Smooth muscle cell (in vitro differentiated cells): ENCODE data around the gene MICAL3. TPM values are rescaled to one million over a fixed set of nuclear protein-coding genes. Genes with fewer than 3 reads are reported as not detected.

Experiments used
- DNase-seq: peaks from one replicate; lab custom pipeline; 2025; ENCODE audit not compliant: unreplicated experiment; lab: John Stamatoyannopoulos, UW
- H2AFZ ChIP-seq: fragments of 200-600 bp; sonication (generic); 2 replicates; pipeline ENCODE4 v1.6.0; 2016; ENCODE audit warnings: antibody characterized with exemption, low read depth, mild to moderate bottlenecking
- H3F3A ChIP-seq: fragments of 200-600 bp; sonication (generic); 2 replicates; pipeline ENCODE4 v1.6.0; 2017; ENCODE audit warnings: antibody characterized with exemption, low read depth
- H3K27ac ChIP-seq: fragments of 200-600 bp; sonication (generic); 2 replicates; pipeline ENCODE4 v1.5.1; 2016; ENCODE audit warnings: low read depth, mild to moderate bottlenecking
- H3K27me3 ChIP-seq: fragments of 200-600 bp; sonication (generic); 2 replicates; pipeline ENCODE4 v1.6.1; 2016; ENCODE audit warnings: low read depth, mild to moderate bottlenecking
- H3K36me3 ChIP-seq: fragments of 200-600 bp; sonication (generic); 2 replicates; pipeline ENCODE4 v1.5.1; 2016; ENCODE audit warnings: low read depth
- H3K4me1 ChIP-seq: fragments of 200-600 bp; sonication (generic); 2 replicates; pipeline ENCODE4 v1.5.1; 2016; ENCODE audit warnings: low read depth
- H3K4me2 ChIP-seq: fragments of 200-600 bp; sonication (generic); 2 replicates; pipeline ENCODE4 v1.6.0; 2016; ENCODE audit warnings: mild to moderate bottlenecking
- H3K4me3 ChIP-seq: fragments of 200-600 bp; sonication (generic); 2 replicates; pipeline ENCODE4 v1.5.1; 2016; ENCODE audit warnings: mild to moderate bottlenecking
- H3K79me2 ChIP-seq: fragments of 200-600 bp; sonication (generic); 2 replicates; pipeline ENCODE4 v1.6.0; 2016; ENCODE audit warnings: low read depth, mild to moderate bottlenecking
- H3K9ac ChIP-seq: fragments of 200-600 bp; sonication (generic); 2 replicates; pipeline ENCODE4 v1.6.0; 2016; ENCODE audit warnings: low read depth
- H3K9me3 ChIP-seq: fragments of 200-600 bp; sonication (generic); replicated peaks from 2 replicates; pipeline ENCODE4 v1.5.1; 2016; ENCODE audit warnings: low read depth
- H4K20me1 ChIP-seq: fragments of 200-600 bp; sonication (generic); 2 replicates; pipeline ENCODE4 v1.6.0; 2016; ENCODE audit warnings: low read depth
- WGBS: methylation state at CpG from one replicate; pipeline ENCODE4 v1.1.7; 2016; ENCODE audit warnings: low lambda C conversion rate; 5-methylcytosine and 5-hydroxymethylcytosine counted together
- polyA plus RNA-seq: library from polyadenylated mRNA; unstranded; fragments of >200 nt; fragmentation: Nextera tagmentation; extraction: Ambion mirVana; gene quantifications from 2 replicates; pipeline ENCODE4 v1.2.1, GENCODE V29; 2016
- total RNA-seq: library from RNA; depleted of rRNA; stranded (reverse); fragments of >200 nt; gene quantifications from 2 replicates; pipeline ENCODE4 v1.2.3, GENCODE V29; 2014
- TF ChIP-seq, protein P1 (sequence below): fragments of 200-600 bp; sonication (generic); IDR thresholded peaks from 2 replicates; pipeline ENCODE4 v1.5.1; 2017; ENCODE audit warnings: borderline replicate concordance, mild to moderate bottlenecking, antibody characterized with exemption; ENCODE audit not compliant: insufficient read depth, poor library complexity, severe bottlenecking

Gene MICAL3
- total and polyA plus RNA-seq, 2 experiments from 2014 or later: 3.1 to 28.6 TPM

DNA sequence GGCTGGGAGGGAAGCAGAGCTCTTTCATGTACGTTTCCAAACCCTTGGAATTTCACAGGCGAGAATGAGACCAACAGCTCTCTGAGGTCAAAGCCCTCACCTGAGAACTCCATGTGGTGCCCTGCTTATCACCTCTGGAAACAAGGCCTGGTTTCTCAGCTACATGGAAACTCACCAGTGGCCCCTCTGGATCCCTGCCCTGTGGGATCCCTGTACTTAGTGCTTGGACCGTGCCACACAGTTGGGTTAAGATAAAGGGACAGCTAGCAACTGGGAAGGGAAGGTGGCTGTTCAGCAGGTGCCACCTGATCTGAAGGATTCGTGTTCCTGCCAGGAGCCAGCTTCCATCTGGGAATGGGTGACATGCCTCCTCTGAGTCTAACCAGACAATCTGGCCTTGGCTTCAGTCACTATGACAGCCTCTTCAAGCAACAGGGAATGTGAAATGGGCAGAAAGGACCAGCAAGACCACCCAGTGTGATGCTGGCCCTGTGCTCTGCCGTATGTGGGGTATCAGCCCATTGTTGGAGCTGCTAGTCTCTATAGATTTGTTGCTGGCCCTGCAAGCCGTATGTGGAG lies 195.8 kb downstream of the MICAL3 start:
- no peaks in the 10 kb centered on the region for H3K27me3 ChIP-seq
- no peak overlapping the region for H3K4me3 ChIP-seq
- H3K9me3 ChIP-seq: no peaks in the 10 kb centered on the region
- TF ChIP-seq, protein P1, sequence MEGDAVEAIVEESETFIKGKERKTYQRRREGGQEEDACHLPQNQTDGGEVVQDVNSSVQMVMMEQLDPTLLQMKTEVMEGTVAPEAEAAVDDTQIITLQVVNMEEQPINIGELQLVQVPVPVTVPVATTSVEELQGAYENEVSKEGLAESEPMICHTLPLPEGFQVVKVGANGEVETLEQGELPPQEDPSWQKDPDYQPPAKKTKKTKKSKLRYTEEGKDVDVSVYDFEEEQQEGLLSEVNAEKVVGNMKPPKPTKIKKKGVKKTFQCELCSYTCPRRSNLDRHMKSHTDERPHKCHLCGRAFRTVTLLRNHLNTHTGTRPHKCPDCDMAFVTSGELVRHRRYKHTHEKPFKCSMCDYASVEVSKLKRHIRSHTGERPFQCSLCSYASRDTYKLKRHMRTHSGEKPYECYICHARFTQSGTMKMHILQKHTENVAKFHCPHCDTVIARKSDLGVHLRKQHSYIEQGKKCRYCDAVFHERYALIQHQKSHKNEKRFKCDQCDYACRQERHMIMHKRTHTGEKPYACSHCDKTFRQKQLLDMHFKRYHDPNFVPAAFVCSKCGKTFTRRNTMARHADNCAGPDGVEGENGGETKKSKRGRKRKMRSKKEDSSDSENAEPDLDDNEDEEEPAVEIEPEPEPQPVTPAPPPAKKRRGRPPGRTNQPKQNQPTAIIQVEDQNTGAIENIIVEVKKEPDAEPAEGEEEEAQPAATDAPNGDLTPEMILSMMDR: no peak
- 98% methylated on average over 6 of the region's 6 CpGs for WGBS
- no peaks in the 10 kb centered on the region for H3K79me2 ChIP-seq
- DNase-seq: no peak
- no peak overlapping the region for H3K27ac ChIP-seq
- no peak overlapping the region for H2AFZ ChIP-seq
- H4K20me1 ChIP-seq: no peaks in the 10 kb centered on the region
- no peak overlapping the region for H3K4me2 ChIP-seq
- no peaks in the 10 kb centered on the region for H3K4me1 ChIP-seq
- H3F3A ChIP-seq: no peaks in the 10 kb centered on the region
- no peak overlapping the region for H3K9ac ChIP-seq
- H3K36me3 ChIP-seq: no peaks in the 10 kb centered on the region

DNA sequence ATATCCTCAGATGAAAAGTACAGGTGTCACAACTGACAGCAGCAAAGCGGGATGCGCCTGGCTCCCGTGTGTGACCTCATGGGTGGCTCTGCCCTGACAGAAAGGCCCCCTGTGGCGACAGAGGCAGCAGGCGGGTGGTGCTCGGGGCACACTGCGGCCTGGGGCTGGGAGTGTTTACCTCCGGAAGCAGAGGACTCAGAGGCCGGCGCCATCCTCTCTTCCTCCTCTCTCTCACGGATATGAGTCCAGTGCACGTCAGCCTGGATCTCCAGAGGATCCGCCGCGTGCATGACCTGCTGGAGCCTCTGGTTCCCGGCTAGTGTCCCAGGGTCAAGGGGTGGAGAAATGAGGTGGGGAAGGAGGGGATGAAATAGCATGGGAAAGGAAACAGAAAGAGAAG lies 196.9 kb downstream of the MICAL3 start:
- no peaks in the 10 kb centered on the region for H3F3A ChIP-seq
- H3K4me1 ChIP-seq: no peaks in the 10 kb centered on the region
- H3K4me3 ChIP-seq: no peak overlapping the region
- no peak overlapping the region for H3K27ac ChIP-seq
- TF ChIP-seq, protein P1: no peak
- H2AFZ ChIP-seq: no peak overlapping the region
- H4K20me1 ChIP-seq: no peaks in the 10 kb centered on the region
- H3K79me2 ChIP-seq: no peaks in the 10 kb centered on the region
- H3K9ac ChIP-seq: no peak overlapping the region
- 92% methylated on average over 16 of the region's 16 CpGs for WGBS
- no peaks in the 10 kb centered on the region for H3K36me3 ChIP-seq
- H3K9me3 ChIP-seq: no peaks in the 10 kb centered on the region
- DNase-seq: no peak
- no peaks in the 10 kb centered on the region for H3K27me3 ChIP-seq
- H3K4me2 ChIP-seq: no peak overlapping the region

DNA sequence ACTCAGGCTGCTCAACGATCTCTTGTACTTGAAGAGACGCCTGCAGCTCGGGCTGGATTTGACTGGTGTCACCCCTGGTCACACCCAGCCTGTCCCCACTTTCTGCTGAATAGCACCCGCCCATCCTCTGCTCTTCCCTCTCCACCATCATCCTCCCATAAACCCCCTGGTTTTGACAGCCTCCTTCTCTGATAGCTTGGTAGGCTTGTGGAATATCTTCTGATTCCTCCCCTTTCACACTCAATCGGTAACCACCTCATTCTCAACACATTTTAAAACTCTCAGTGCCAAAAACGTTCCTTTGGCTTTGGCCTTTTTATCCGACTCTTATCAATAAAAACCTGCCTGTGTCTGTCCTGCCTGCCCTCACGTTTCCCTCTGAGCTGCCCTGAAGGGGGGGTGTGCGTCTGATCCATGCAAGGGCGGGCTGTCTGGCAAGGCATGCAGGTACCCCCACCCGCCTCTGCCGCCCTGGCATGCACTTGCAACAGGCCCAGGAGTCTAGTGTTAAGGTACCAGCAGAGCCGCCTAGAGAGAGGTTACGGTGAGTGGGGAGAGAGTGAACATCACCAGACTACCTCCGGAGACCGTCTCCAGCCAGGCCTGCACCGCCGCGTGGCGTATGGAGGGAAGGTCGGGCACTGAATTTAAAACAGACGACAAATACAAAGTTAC lies 198.3 kb downstream of the MICAL3 start:
- H3F3A ChIP-seq: no peaks in the 10 kb centered on the region
- H3K4me3 ChIP-seq: no peak overlapping the region
- no peak overlapping the region for H2AFZ ChIP-seq
- no peaks in the 10 kb centered on the region for H3K4me1 ChIP-seq
- H3K9me3 ChIP-seq: no peaks in the 10 kb centered on the region
- H3K4me2 ChIP-seq: no peak overlapping the region
- TF ChIP-seq, protein P1: no peak
- no peaks in the 10 kb centered on the region for H3K79me2 ChIP-seq
- H3K27me3 ChIP-seq: no peaks in the 10 kb centered on the region
- H3K9ac ChIP-seq: no peak overlapping the region
- no peaks in the 10 kb centered on the region for H3K36me3 ChIP-seq
- H4K20me1 ChIP-seq: no peaks in the 10 kb centered on the region
- WGBS: 95% methylated on average over 22 of the region's 22 CpGs
- no peak for DNase-seq
- H3K27ac ChIP-seq: no peak overlapping the region

DNA sequence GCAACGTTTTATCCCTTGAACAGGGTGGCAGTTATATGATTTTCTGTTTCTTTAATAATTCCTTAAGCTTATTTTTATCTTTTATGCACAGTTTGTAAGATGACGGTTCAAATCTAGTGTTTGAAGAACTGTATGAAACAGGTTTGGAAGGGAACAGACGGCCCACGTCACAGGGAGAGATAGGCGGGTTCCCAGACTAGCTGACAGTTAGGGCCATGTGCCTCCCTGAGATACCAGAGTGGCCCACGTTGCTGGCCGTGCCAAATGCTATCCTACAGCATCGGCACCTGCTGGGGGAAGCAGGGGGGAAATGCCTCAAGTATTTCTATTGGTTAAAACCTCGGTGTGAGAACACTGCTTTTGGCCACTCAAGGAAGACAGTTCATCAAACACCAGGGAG lies 199.9 kb downstream of the MICAL3 start:
- 92% methylated on average over 9 of the region's 9 CpGs for WGBS
- no peaks in the 10 kb centered on the region for H3F3A ChIP-seq
- no peak overlapping the region for H3K27ac ChIP-seq
- no peak for DNase-seq
- no peaks in the 10 kb centered on the region for H3K9me3 ChIP-seq
- H3K4me3 ChIP-seq: no peak overlapping the region
- H3K4me1 ChIP-seq: no peaks in the 10 kb centered on the region
- H3K36me3 ChIP-seq: no peaks in the 10 kb centered on the region
- H2AFZ ChIP-seq: no peak overlapping the region
- H3K4me2 ChIP-seq: no peak overlapping the region
- no peaks in the 10 kb centered on the region for H4K20me1 ChIP-seq
- H3K9ac ChIP-seq: no peak overlapping the region
- H3K79me2 ChIP-seq: no peaks in the 10 kb centered on the region
- no peaks in the 10 kb centered on the region for H3K27me3 ChIP-seq
- TF ChIP-seq, protein P1: no peak
